Upper lobe of left lung (tissue), 4 donors: ENCODE results near the gene HDAC3.

Source experiments
- EP300 ChIP-seq, 4 donors: sonication (generic); formaldehyde crosslinking; IDR thresholded peaks; one replicate each; pipeline ENCODE4 v1.5.1; 2017; ENCODE audit warnings: antibody characterized with exemption in 4 of 4, control low read depth in 2 of 4
- POLR2A ChIP-seq, 4 donors: fragments of 450-650 bp; IDR thresholded peaks; one replicate each; pipeline ENCODE4 v1.5.1; 2016 to 2017; ENCODE audit warnings: antibody characterized with exemption in 4 of 4, mild to moderate bottlenecking in 2 of 4
- TF ChIP-seq, protein P1 (sequence below), 6 experiments: fragments of 450-650 bp in 4 of 6; fragments of 200-600 bp in 2 of 6; sonication (generic) in 2 of 6; IDR thresholded peaks; one replicate each; pipeline ENCODE4 v1.5.1; 2016 to 2019; ENCODE audit warnings: antibody characterized with exemption in 6 of 6

DNA sequence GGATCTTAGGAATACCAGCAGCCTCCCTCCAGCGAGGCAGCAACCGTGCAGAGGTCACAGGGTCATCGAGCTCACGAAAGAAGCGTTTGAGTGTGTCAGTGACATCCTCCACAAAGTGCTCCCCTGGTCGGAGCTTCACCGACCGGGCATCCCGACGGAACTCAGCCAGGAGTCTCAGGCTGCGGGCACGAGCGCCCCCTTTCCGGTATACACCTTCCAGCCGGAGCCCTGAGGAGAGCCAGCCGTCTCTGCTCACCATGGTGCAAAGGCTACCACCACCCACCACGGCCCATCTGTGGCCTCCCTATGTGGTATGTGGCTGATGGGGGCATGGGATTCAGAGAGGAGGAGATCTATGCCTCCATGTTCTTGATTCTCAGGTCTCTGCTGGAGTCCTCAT is 25.4 kb upstream of the HDAC3 start:
- TF ChIP-seq, protein P1, sequence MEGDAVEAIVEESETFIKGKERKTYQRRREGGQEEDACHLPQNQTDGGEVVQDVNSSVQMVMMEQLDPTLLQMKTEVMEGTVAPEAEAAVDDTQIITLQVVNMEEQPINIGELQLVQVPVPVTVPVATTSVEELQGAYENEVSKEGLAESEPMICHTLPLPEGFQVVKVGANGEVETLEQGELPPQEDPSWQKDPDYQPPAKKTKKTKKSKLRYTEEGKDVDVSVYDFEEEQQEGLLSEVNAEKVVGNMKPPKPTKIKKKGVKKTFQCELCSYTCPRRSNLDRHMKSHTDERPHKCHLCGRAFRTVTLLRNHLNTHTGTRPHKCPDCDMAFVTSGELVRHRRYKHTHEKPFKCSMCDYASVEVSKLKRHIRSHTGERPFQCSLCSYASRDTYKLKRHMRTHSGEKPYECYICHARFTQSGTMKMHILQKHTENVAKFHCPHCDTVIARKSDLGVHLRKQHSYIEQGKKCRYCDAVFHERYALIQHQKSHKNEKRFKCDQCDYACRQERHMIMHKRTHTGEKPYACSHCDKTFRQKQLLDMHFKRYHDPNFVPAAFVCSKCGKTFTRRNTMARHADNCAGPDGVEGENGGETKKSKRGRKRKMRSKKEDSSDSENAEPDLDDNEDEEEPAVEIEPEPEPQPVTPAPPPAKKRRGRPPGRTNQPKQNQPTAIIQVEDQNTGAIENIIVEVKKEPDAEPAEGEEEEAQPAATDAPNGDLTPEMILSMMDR (IDR thresholded peaks at IDR 0.05): no peak
- TF ChIP-seq POLR2A (IDR thresholded peaks at IDR 0.05) (no peak), EP300 (IDR thresholded peaks at IDR 0.05) (no peak)
